Iris pigment epithelial cell (primary cell): ENCODE results near the gene TJP1.
"Not testable (repeated sequence)": the region's sequence is repeated elsewhere in the genome, so short reads cannot be mapped to it uniquely, and the experiment has no call there.

Experiments used
- DNase-seq: peaks from one replicate; pipeline ENCODE4 v3.0.0-alpha.2; 2011; ENCODE audit warnings: low read depth

TJP1 gene

GRCh38 chr15:29682781-29683180 is 139.5 kb downstream of the TJP1 start:
- DNase-seq, result peak; percentile 26

GRCh38 chr15:29682361-29682760 is 139.9 kb downstream of the TJP1 start:
- DNase-seq, result no peak

GRCh38 chr15:29681946-29682345 is 140.3 kb downstream of the TJP1 start:
- DNase-seq, result no peak

GRCh38 chr15:29681166-29681845 is 141.0 kb downstream of the TJP1 start:
- no peak for DNase-seq

- DNase-seq, result no peak
Observed at GRCh38 chr15:29680465-29681165, 141.7 kb downstream of the TJP1 start.

- DNase-seq, result no peak
Observed at GRCh38 chr15:29678504-29679034, 143.7 kb downstream of the TJP1 start.

GRCh38 chr15:29677871-29678461 is 144.3 kb downstream of the TJP1 start:
- no peak for DNase-seq

- no peak for DNase-seq
Observed at GRCh38 chr15:29677455-29677854, 144.8 kb downstream of the TJP1 start.

- DNase-seq, result peak; percentile 59
Observed at GRCh38 chr15:29676961-29677402, 145.3 kb downstream of the TJP1 start.

GRCh38 chr15:29676374-29676960 is 145.8 kb downstream of the TJP1 start:
- DNase-seq, result peak; percentile 39

- DNase-seq, result no peak
Observed at GRCh38 chr15:29675791-29676301, 146.4 kb downstream of the TJP1 start.

GRCh38 chr15:29674661-29675533 is 147.4 kb downstream of the TJP1 start:
- DNase-seq, result peak; percentile 16

GRCh38 chr15:29672923-29673809 is 149.1 kb downstream of the TJP1 start:
- no peak for DNase-seq

GRCh38 chr15:29672446-29672845 is 149.8 kb downstream of the TJP1 start:
- no peak for DNase-seq

- DNase-seq, result not testable (repeated sequence)
Observed at GRCh38 chr15:29672046-29672445, 150.2 kb downstream of the TJP1 start.

- peak; percentile 79 for DNase-seq
Observed at GRCh38 chr15:29670998-29671981, 151.0 kb downstream of the TJP1 start.

- no peak for DNase-seq
Observed at GRCh38 chr15:29670266-29670665, 152.0 kb downstream of the TJP1 start.

- DNase-seq, result peak; percentile 67
Observed at GRCh38 chr15:29669823-29670222, 152.4 kb downstream of the TJP1 start.

- peak; percentile 90 for DNase-seq
Observed at GRCh38 chr15:29668120-29668602, 154.1 kb downstream of the TJP1 start.
